Endodermal cell (in vitro differentiated cells): ENCODE data around the gene ASB6. TPM values are rescaled to one million over a fixed set of nuclear protein-coding genes. Genes with fewer than 3 reads are reported as not detected.

ENCODE experiments used
- DNase-seq: peaks from one replicate; pipeline ENCODE4 v3.0.0-alpha.2; 2017
- H3K27ac ChIP-seq: 2 replicates; pipeline ENCODE4 v1.5.1; 2013; ENCODE audit warnings: mild to moderate bottlenecking, low read depth, low read length, moderate library complexity
- H3K27me3 ChIP-seq: 2 replicates; pipeline ENCODE4 v1.6.1; 2013; ENCODE audit warnings: mild to moderate bottlenecking, low read length, moderate library complexity; ENCODE audit not compliant: insufficient read depth, control insufficient read depth, poor library complexity, severe bottlenecking
- H3K36me3 ChIP-seq: 2 replicates; pipeline ENCODE4 v1.7.0; 2013; ENCODE audit warnings: mild to moderate bottlenecking, low read length, moderate library complexity; ENCODE audit not compliant: control insufficient read depth, insufficient read depth
- H3K4me1 ChIP-seq: one replicate; pipeline ENCODE4 v1.7.0; 2013; ENCODE audit warnings: low read length; ENCODE audit not compliant: control insufficient read depth, insufficient read depth
- H3K4me3 ChIP-seq: 2 replicates; pipeline ENCODE4 v1.5.1; 2013; ENCODE audit warnings: mild to moderate bottlenecking, low read length, moderate library complexity
- H3K9ac ChIP-seq: 2 replicates; pipeline ENCODE4 v1.6.1; 2013; ENCODE audit warnings: mild to moderate bottlenecking, low read length, moderate library complexity; ENCODE audit not compliant: poor library complexity, severe bottlenecking; ENCODE audit errors: extremely low read depth
- H3K9me3 ChIP-seq: 2 replicates; pipeline ENCODE4 v1.6.1; 2013; ENCODE audit warnings: mild to moderate bottlenecking, low read length, moderate library complexity; ENCODE audit not compliant: control insufficient read depth
- H3K27ac Mint-ChIP-seq: 2 replicates; pipeline ENCODE4 v1.8.0; 2020; ENCODE audit warnings: mixed read lengths
- H3K27me3 Mint-ChIP-seq: 2 replicates; pipeline ENCODE4 v1.8.0; 2021; ENCODE audit warnings: mild to moderate bottlenecking, mixed read lengths; ENCODE audit not compliant: insufficient read depth
- H3K36me3 Mint-ChIP-seq: 2 replicates; pipeline ENCODE4 v1.8.0; 2020; ENCODE audit warnings: low read depth, mixed read lengths
- H3K4me1 Mint-ChIP-seq: 2 replicates; pipeline ENCODE4 v1.8.0; 2020; ENCODE audit warnings: mixed read lengths
- H3K4me3 Mint-ChIP-seq: 2 replicates; pipeline ENCODE4 v1.8.0; 2020; ENCODE audit warnings: mild to moderate bottlenecking, moderate library complexity, mixed read lengths
- H3K9me3 Mint-ChIP-seq: 2 replicates; pipeline ENCODE4 v1.8.0; 2020; ENCODE audit warnings: mild to moderate bottlenecking, mixed read lengths
- WGBS, 2 experiments: methylation state at CpG; one replicate each; pipeline versions ENCODE4 v1.1.5 to v1.1.7; 2013; ENCODE audit warnings: missing lambda C conversion rate in 2 of 2, mixed read lengths in 1 of 2; ENCODE audit not compliant: insufficient coverage in 1 of 2, insufficient read length in 1 of 2; 5-methylcytosine and 5-hydroxymethylcytosine counted together
- total RNA-seq, 2 donors: library from RNA; stranded (reverse); fragmentation: NEBNext Ultra II Directional in 1 of 2; extraction: Animal tissue kit (Norgen Biotek cat#: 25700) in 1 of 2; gene quantifications; 2 replicates in 1 of 2; 3 replicates in 1 of 2; pipeline ENCODE4 v1.2.1, GENCODE V29; 2021
- TF ChIP-seq, protein P1 (sequence below): fragments of 200-600 bp; sonication (generic); conservative IDR thresholded peaks from 2 replicates; pipeline ENCODE4 v1.5.0; 2021; ENCODE audit warnings: antibody characterized with exemption, mild to moderate bottlenecking

The ASB6 gene
- total RNA-seq, 2 donors from 2014 or later: 19.8 to 20.2 TPM

DNA sequence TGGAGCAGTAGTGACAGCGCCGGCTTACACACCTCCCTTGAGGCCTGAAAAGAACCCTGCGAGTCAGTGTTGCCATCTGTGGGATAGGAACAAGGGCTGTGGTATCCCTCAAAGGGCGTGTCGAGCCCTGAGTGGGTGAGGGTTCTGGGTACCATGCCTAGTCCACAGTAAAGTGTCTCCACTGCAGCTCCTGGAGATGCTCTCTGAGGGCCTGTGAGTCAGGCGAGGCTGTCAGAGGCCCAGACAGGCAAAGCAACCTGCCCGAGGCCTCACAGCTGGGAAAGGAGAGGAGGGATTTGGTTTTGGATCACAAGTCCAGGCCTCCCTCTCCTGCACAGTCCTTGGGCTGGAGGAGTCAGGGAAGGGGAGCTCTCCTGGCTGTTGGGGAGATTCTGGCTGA, 29.6 kb upstream of the ASB6 start:
- no peak for DNase-seq
- H3K4me1 Mint-ChIP-seq: peaks cover 4% of the 10 kb centered on the region
- H3K36me3 ChIP-seq: no peaks in the 10 kb centered on the region
- H3K4me3 Mint-ChIP-seq: no peak overlapping the region
- no peak overlapping the region for H3K27ac Mint-ChIP-seq
- no peaks in the 10 kb centered on the region for H3K9me3 ChIP-seq
- TF ChIP-seq, protein P1, sequence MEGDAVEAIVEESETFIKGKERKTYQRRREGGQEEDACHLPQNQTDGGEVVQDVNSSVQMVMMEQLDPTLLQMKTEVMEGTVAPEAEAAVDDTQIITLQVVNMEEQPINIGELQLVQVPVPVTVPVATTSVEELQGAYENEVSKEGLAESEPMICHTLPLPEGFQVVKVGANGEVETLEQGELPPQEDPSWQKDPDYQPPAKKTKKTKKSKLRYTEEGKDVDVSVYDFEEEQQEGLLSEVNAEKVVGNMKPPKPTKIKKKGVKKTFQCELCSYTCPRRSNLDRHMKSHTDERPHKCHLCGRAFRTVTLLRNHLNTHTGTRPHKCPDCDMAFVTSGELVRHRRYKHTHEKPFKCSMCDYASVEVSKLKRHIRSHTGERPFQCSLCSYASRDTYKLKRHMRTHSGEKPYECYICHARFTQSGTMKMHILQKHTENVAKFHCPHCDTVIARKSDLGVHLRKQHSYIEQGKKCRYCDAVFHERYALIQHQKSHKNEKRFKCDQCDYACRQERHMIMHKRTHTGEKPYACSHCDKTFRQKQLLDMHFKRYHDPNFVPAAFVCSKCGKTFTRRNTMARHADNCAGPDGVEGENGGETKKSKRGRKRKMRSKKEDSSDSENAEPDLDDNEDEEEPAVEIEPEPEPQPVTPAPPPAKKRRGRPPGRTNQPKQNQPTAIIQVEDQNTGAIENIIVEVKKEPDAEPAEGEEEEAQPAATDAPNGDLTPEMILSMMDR: no peak
- H3K27me3 Mint-ChIP-seq: peaks cover 12% of the 10 kb centered on the region
- H3K27me3 ChIP-seq: peaks cover 9% of the 10 kb centered on the region
- H3K9ac ChIP-seq: no peak overlapping the region
- WGBS, 2 experiments: 92 to 96% methylated on average over 5 to 7 of the region's 7 CpGs
- H3K9me3 Mint-ChIP-seq: no peaks in the 10 kb centered on the region
- H3K27ac ChIP-seq: no peak overlapping the region
- no peaks in the 10 kb centered on the region for H3K4me1 ChIP-seq
- no peak overlapping the region for H3K4me3 ChIP-seq
- H3K36me3 Mint-ChIP-seq: no peaks in the 10 kb centered on the region

DNA sequence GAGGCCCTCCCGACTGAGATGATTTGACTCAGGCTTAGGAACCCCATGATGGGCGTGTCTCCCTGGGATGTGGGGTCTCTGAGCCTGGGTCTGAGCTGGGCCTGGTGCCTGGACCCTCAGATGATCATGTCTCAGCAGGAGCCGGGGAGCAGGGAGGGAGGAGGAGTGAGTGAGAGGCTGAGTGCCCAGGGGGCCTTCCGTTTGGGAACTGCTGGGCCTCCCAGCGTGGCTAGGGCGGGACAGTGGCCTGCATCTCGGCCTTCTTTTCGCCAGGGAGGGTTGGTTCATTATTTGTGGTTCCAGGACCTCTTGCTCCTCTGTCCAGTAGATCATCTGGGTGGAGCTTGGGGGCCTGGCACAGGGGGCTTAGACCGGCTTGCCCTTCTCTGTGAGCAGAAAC, 29.1 kb upstream of the ASB6 start:
- H3K27ac Mint-ChIP-seq: no peak overlapping the region
- WGBS, 2 experiments: 82 to 100% methylated on average over 2 to 9 of the region's 9 CpGs
- peaks cover 4% of the 10 kb centered on the region for H3K4me1 Mint-ChIP-seq

DNA sequence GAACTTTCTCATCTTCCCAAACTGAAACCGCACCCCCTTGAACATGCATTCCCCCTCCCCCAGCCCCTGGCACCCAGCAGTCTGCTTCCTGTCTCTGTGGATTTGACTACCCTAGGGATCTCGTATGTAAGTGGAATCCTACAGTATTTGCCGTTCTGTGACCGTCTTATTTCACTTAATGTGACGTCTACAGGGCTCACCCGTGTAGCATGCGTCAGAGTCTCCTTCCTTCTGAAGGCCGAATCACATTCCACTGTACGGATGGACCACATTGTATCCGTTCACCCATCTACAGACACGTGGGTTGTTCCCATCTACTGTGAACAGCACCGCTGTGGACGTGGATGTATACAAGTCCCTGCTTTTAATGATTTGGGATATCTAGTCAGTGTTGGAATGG, 28.0 kb upstream of the ASB6 start:
- H3K9me3 Mint-ChIP-seq: no peaks in the 10 kb centered on the region
- Histone ChIP-seq H3K9ac (no peak overlapping the region), H3K27ac (no peak overlapping the region)

More for the DNA sequence above, 29.1 kb upstream of the ASB6 start:
- H3K9ac ChIP-seq: no peak overlapping the region
- H3K36me3 ChIP-seq: no peaks in the 10 kb centered on the region
- H3K4me1 ChIP-seq: no peaks in the 10 kb centered on the region
- Mint-ChIP-seq H3K9me3 (no peaks in the 10 kb centered on the region), H3K4me3 (no peak overlapping the region), H3K36me3 (no peaks in the 10 kb centered on the region), H3K27me3 (peaks cover 13% of the 10 kb centered on the region)
- no peaks in the 10 kb centered on the region for H3K9me3 ChIP-seq
- TF ChIP-seq, protein P1: no peak
- H3K27me3 ChIP-seq: peaks cover 12% of the 10 kb centered on the region
- no peak for DNase-seq
- H3K27ac ChIP-seq: no peak overlapping the region
- H3K4me3 ChIP-seq: no peak overlapping the region

More for the DNA sequence above, 28.0 kb upstream of the ASB6 start:
- TF ChIP-seq, protein P1: no peak
- Histone ChIP-seq H3K4me1 (no peaks in the 10 kb centered on the region), H3K4me3 (no peak overlapping the region), H3K9me3 (no peaks in the 10 kb centered on the region), H3K36me3 (no peaks in the 10 kb centered on the region), H3K27me3 (peaks cover 20% of the 10 kb centered on the region)
- Mint-ChIP-seq H3K36me3 (no peaks in the 10 kb centered on the region), H3K27ac (no peak overlapping the region), H3K27me3 (peaks cover 18% of the 10 kb centered on the region), H3K4me3 (no peak overlapping the region), H3K4me1 (peaks cover 4% of the 10 kb centered on the region)
- 88 to 89% methylated on average over 13 of the region's 13 CpGs for WGBS, 2 experiments
- no peak for DNase-seq
